ENCODE results near the gene PGA5.
"Not testable (repeated sequence)": the region's sequence is repeated elsewhere in the genome, so short reads cannot be mapped to it uniquely, and the experiment has no call there.

- TF ChIP-seq CTCF (IDR thresholded peaks at IDR 0.05; ENCODE audit: insufficient read depth, low read depth, low read length); EZH2 (IDR thresholded peaks at IDR 0.05; ENCODE audit: insufficient read depth, low read length): not testable (repeated sequence)
These were observed 28.8 kb upstream of the PGA5 start for GRCh38 chr11:61212202-61212601.

Measured in astrocyte (in vitro differentiated cells and primary cell).